ENCODE measurements around the gene CDK15. TPM values are rescaled to one million over a fixed set of nuclear protein-coding genes. Genes with fewer than 3 reads are reported as not detected.

The CDK15 gene
- total and polyA plus RNA-seq, 2 donors (not counting 1 experiment from before 2014, with no cell fraction given): not detected

- H4K20me1 ChIP-seq (ENCODE audit: control insufficient read depth, insufficient read depth, low read length, poor library complexity, severe bottlenecking): no peaks in the 10 kb centered on the region
- H3K27ac Mint-ChIP-seq: no peak overlapping the region
- H3K4me1 ChIP-seq (ENCODE audit: control insufficient read depth in 2 of 2, insufficient read depth in 2 of 2, low read length in 2 of 2): no peaks in the 10 kb centered on the region
- TF ChIP-seq CTCF (IDR thresholded peaks at IDR 0.05): no peak
- no peak for TF ChIP-seq EZH2 (IDR thresholded peaks at IDR 0.05; ENCODE audit: borderline replicate concordance, insufficient read depth, low read depth, low read length, poor library complexity, severe bottlenecking)
- no peaks in the 10 kb centered on the region for H3K9me3 ChIP-seq (ENCODE audit: control extremely low read depth in 1 of 3, control insufficient read depth in 2 of 3, insufficient read depth in 1 of 3, low read length in 2 of 3)
- H3K4me3 ChIP-seq (ENCODE audit: control extremely low read depth in 1 of 5, extremely low read depth in 1 of 5, insufficient read depth in 1 of 5, low read depth in 2 of 5, low read length in 4 of 5): no peak overlapping the region
- DNase-seq (no peak), ATAC-seq (ENCODE audit: low read depth) (no peak)
- H3K27ac ChIP-seq (ENCODE audit: low read length in 2 of 2): no peak overlapping the region
- no peaks in the 10 kb centered on the region for H3K4me1 Mint-ChIP-seq
- intact Hi-C loops (cut with micrococcal nuclease): no loop called here
- H3K4me2 ChIP-seq (replicated peaks; ENCODE audit: low read depth, low read length, poor library complexity, severe bottlenecking): no peak overlapping the region
- 92% methylated on average over 4 of the region's 5 CpGs for WGBS (ENCODE audit: insufficient coverage)
- POLR2A ChIA-PET: no interaction called here
- H3K9ac ChIP-seq (ENCODE audit: low read length): no peak overlapping the region
- H3K4me3 Mint-ChIP-seq: no peak overlapping the region
- CTCF ChIA-PET: no interaction called here
- no peaks in the 10 kb centered on the region for H3K36me3 ChIP-seq (replicated peaks in 1 of 2; ENCODE audit: control extremely low read depth in 1 of 2, control insufficient read depth in 1 of 2, extremely low read depth in 1 of 2, insufficient read depth in 2 of 2, low read length in 1 of 2)
- peaks cover 12% of the 10 kb centered on the region for H3K27me3 Mint-ChIP-seq
- H3K9me3 Mint-ChIP-seq (ENCODE audit: insufficient read depth): no peaks in the 10 kb centered on the region
- no peaks in the 10 kb centered on the region for H3K27me3 ChIP-seq (replicated peaks in 1 of 4; ENCODE audit: control extremely low read depth in 1 of 4, control insufficient read depth in 3 of 4, insufficient read depth in 4 of 4, low read length in 3 of 4)
- no peaks in the 10 kb centered on the region for H3K79me2 ChIP-seq (ENCODE audit: control insufficient read depth, insufficient read depth, low read length)
- no peak overlapping the region for H2AFZ ChIP-seq (ENCODE audit: insufficient read depth, low read depth, low read length, poor library complexity, severe bottlenecking)
Observed at GRCh38 chr2:201942531-201942930, 136.2 kb downstream of the CDK15 start.

Small RNAs within 50 kb of the gene (small RNA-seq; reads per million reads assigned to genes)
- gene RF00019 (ENCODE audit: insufficient read length, low read depth, low replicate concordance): not detected
- not detected for gene RNU6-440P (ENCODE audit: insufficient read length, low read depth, low replicate concordance)
- gene UBE2V1P11 (ENCODE audit: insufficient read length, low read depth, low replicate concordance): not detected

Other genes with a start within 250 kb of the CDK15 start
- gene TMEM237, start 163.0 kb upstream of the CDK15 start, total RNA-seq: 3.6 and 4.2 TPM in 2 replicates
- 0.76 and 2.1 TPM in 2 replicates for gene TMEM237, start 163.0 kb upstream of the CDK15 start, polyA plus RNA-seq
- gene MPP4, start 107.9 kb upstream of the CDK15 start, total RNA-seq: not detected in 2 replicates
- gene MPP4, start 107.9 kb upstream of the CDK15 start, polyA plus RNA-seq: not detected in 2 replicates
- 15.8 and 16.7 TPM in 2 replicates for gene ALS2, start 25.6 kb upstream of the CDK15 start, total RNA-seq
- 1.4 and 3.8 TPM in 2 replicates for gene ALS2, start 25.6 kb upstream of the CDK15 start, polyA plus RNA-seq
- 2.1 TPM in 2 replicates for gene FZD7, start 227.3 kb downstream of the CDK15 start, total RNA-seq
- gene FZD7, start 227.3 kb downstream of the CDK15 start, polyA plus RNA-seq: 0.58 and 0.67 TPM in 2 replicates

All from B cell (primary cell).